ENCODE measurements around the gene TBX22. TPM values are rescaled to one million over a fixed set of nuclear protein-coding genes. Genes with fewer than 3 reads are reported as not detected.
A peak's percentile ranks its signal among the peaks of the same experiment; 100 is the strongest.

TBX22 gene, protein sequence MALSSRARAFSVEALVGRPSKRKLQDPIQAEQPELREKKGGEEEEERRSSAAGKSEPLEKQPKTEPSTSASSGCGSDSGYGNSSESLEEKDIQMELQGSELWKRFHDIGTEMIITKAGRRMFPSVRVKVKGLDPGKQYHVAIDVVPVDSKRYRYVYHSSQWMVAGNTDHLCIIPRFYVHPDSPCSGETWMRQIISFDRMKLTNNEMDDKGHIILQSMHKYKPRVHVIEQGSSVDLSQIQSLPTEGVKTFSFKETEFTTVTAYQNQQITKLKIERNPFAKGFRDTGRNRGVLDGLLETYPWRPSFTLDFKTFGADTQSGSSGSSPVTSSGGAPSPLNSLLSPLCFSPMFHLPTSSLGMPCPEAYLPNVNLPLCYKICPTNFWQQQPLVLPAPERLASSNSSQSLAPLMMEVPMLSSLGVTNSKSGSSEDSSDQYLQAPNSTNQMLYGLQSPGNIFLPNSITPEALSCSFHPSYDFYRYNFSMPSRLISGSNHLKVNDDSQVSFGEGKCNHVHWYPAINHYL
- total RNA-seq (2021) (0.30 to 1.0 TPM (median 0.66 TPM) in 3 replicates), Bru-seq, nascent RNA (percentile 28 among the genes with signal in this experiment)
- long read RNA-seq, experiment 1, partial matches to known transcripts: 0 of 6 reads
- long read RNA-seq, experiment 1, other reads (novel, unspliced or antisense): 3 of 6 reads
- long read RNA-seq, experiment 2: 0 reads
- long read RNA-seq, experiment 3, partial matches to known transcripts: 1 of 3 reads
- long read RNA-seq, experiment 3, other reads (novel, unspliced or antisense): 2 of 3 reads

DNA sequence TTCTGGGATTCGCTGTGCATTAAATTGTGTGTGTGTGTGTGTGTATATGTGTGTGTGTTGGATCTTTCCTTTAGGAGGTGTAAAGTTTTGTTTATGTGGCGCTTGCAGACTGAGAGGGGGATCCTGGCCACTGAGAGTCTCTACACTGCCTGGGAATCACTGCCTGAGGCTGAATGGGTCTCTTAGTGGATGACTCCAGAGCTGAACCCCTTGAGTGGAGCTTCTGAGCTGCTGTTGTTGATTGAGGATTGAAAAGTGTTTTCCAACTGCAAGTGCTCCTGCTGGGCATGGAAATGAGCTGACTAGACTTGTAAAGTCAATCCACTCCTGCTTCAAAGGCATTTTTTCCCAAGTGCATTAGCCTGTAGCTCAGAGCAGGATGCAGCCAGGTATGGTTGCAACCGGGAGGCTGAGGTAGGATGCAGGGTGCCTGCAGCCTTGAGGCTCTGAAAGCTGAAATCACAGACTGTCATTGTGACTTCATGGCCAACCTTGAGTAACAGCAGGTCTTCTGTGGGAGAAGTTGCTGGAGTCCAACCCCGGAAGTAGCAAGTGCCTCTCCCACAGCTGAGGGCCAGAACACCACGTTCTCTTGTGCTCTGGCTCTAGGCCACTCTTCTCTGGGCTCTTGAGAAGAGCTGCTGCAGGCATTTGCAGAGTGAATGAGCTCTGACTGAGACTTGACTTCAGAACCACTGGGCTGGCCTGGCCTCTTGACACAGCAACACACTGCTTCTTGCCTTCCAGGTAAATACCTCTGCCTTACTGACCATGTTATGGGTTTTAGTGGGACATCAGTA is at the start of gene TBX22:
Gene TBX22, plus strand, starts transcription at position 613 of the 800 bp plus-strand sequence. CDS start 7,517 bp downstream, outside the sequence.
- Mint-ChIP-seq H3K27ac (no peak within 1 kb of the TSS; the same call in 1 of the 2 replicates), H3K4me3 (no peak within 1 kb of the TSS), H3K27me3 (ENCODE audit: low read depth) (peaks cover 52% of the 10 kb centered on the region), H3K4me1 (peaks cover 46% of the 10 kb centered on the region), H3K36me3 (no peaks in the 10 kb centered on the region), H3K9me3 (no peaks in the 10 kb centered on the region)
- ChIA-PET POLR2A (no interaction called here), CTCF (no interaction called here)
- peak; percentile 26 for DNase-seq (ENCODE audit: low spot score)
- ATAC-seq: peak; percentile 89
- TF ChIP-seq, protein P1, sequence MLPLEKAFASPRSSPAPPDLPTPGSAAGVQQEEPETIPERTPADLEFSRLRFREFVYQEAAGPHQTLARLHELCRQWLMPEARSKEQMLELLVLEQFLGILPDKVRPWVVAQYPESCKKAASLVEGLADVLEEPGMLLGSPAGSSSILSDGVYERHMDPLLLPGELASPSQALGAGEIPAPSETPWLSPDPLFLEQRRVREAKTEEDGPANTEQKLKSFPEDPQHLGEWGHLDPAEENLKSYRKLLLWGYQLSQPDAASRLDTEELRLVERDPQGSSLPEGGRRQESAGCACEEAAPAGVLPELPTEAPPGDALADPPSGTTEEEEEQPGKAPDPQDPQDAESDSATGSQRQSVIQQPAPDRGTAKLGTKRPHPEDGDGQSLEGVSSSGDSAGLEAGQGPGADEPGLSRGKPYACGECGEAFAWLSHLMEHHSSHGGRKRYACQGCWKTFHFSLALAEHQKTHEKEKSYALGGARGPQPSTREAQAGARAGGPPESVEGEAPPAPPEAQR (CRISPR knock-in tag; IDR thresholded peaks at IDR 0.05): no peak
- no peak for TF ChIP-seq EMX1 (CRISPR knock-in tag; IDR thresholded peaks at IDR 0.05)
- TF ChIP-seq FOXP1 (CRISPR knock-in tag; IDR thresholded peaks at IDR 0.05; ENCODE audit: borderline replicate concordance): no peak
- TF ChIP-seq, protein P2, sequence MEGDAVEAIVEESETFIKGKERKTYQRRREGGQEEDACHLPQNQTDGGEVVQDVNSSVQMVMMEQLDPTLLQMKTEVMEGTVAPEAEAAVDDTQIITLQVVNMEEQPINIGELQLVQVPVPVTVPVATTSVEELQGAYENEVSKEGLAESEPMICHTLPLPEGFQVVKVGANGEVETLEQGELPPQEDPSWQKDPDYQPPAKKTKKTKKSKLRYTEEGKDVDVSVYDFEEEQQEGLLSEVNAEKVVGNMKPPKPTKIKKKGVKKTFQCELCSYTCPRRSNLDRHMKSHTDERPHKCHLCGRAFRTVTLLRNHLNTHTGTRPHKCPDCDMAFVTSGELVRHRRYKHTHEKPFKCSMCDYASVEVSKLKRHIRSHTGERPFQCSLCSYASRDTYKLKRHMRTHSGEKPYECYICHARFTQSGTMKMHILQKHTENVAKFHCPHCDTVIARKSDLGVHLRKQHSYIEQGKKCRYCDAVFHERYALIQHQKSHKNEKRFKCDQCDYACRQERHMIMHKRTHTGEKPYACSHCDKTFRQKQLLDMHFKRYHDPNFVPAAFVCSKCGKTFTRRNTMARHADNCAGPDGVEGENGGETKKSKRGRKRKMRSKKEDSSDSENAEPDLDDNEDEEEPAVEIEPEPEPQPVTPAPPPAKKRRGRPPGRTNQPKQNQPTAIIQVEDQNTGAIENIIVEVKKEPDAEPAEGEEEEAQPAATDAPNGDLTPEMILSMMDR (IDR thresholded peaks at IDR 0.05): no peak
- TF ChIP-seq ZBTB21 (CRISPR knock-in tag; IDR thresholded peaks at IDR 0.05; ENCODE audit: borderline replicate concordance): no peak
- TF ChIP-seq, protein P3, sequence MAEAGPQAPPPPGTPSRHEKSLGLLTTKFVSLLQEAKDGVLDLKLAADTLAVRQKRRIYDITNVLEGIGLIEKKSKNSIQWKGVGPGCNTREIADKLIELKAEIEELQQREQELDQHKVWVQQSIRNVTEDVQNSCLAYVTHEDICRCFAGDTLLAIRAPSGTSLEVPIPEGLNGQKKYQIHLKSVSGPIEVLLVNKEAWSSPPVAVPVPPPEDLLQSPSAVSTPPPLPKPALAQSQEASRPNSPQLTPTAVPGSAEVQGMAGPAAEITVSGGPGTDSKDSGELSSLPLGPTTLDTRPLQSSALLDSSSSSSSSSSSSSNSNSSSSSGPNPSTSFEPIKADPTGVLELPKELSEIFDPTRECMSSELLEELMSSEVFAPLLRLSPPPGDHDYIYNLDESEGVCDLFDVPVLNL (CRISPR knock-in tag; IDR thresholded peaks at IDR 0.05; ENCODE audit: borderline replicate concordance, low read depth): no peak
- no peak for TF ChIP-seq ESRRA (CRISPR knock-in tag; IDR thresholded peaks at IDR 0.05; ENCODE audit: borderline replicate concordance)
- TF ChIP-seq, protein P4, sequence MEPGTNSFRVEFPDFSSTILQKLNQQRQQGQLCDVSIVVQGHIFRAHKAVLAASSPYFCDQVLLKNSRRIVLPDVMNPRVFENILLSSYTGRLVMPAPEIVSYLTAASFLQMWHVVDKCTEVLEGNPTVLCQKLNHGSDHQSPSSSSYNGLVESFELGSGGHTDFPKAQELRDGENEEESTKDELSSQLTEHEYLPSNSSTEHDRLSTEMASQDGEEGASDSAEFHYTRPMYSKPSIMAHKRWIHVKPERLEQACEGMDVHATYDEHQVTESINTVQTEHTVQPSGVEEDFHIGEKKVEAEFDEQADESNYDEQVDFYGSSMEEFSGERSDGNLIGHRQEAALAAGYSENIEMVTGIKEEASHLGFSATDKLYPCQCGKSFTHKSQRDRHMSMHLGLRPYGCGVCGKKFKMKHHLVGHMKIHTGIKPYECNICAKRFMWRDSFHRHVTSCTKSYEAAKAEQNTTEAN (CRISPR knock-in tag; IDR thresholded peaks at IDR 0.05): no peak
- TF ChIP-seq ZNF138 (CRISPR knock-in tag; conservative IDR thresholded peaks at IDR 0.05): no peak
- TF ChIP-seq, protein P5, sequence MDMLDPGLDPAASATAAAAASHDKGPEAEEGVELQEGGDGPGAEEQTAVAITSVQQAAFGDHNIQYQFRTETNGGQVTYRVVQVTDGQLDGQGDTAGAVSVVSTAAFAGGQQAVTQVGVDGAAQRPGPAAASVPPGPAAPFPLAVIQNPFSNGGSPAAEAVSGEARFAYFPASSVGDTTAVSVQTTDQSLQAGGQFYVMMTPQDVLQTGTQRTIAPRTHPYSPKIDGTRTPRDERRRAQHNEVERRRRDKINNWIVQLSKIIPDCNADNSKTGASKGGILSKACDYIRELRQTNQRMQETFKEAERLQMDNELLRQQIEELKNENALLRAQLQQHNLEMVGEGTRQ (CRISPR knock-in tag; IDR thresholded peaks at IDR 0.05): no peak
- TF ChIP-seq, protein P6, sequence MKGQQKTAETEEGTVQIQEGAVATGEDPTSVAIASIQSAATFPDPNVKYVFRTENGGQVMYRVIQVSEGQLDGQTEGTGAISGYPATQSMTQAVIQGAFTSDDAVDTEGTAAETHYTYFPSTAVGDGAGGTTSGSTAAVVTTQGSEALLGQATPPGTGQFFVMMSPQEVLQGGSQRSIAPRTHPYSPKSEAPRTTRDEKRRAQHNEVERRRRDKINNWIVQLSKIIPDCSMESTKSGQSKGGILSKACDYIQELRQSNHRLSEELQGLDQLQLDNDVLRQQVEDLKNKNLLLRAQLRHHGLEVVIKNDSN (CRISPR knock-in tag; IDR thresholded peaks at IDR 0.05): no peak
- no peak for TF ChIP-seq TEAD1 (CRISPR knock-in tag; IDR thresholded peaks at IDR 0.05)
- no peak for TF ChIP-seq ELF4 (CRISPR knock-in tag; IDR thresholded peaks at IDR 0.05; ENCODE audit: low read depth)

DNA sequence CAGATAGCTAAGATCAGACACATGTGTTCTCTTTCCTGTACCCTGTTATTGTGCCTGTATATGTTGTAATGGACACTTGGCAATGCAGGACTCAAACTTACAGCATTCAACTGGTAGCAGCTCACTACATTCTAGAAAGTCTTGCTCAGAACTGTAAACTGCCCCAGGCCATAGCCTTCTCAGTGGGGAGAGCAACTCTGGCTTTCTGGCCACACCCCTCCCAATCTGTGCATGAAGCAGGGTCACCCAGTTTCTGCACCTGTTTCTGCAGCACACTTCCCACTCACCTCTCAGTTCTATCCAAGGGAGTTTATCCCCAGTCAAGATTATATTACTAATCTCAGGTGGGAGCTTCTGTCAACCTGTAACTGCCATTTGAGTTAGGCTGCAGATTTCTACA is 38.9 kb upstream of the TBX22 start:
- Mint-ChIP-seq H3K4me3 (no peak overlapping the region), H3K27ac (no peak overlapping the region), H3K27me3 (ENCODE audit: low read depth) (no peaks in the 10 kb centered on the region; the same call in 1 of the 2 replicates), H3K4me1 (no peaks in the 10 kb centered on the region), H3K9me3 (peaks cover 17% of the 10 kb centered on the region), H3K36me3 (no peaks in the 10 kb centered on the region)
- no peak for ATAC-seq
- ChIA-PET CTCF (no interaction called here), POLR2A (no interaction called here)
- no peak for DNase-seq (ENCODE audit: low spot score)
- TF ChIP-seq, protein P2 (IDR thresholded peaks at IDR 0.05): no peak
- no peak for TF ChIP-seq MXD4 (CRISPR knock-in tag; IDR thresholded peaks at IDR 0.05; ENCODE audit: borderline replicate concordance)
- no peak for TF ChIP-seq HMGA2 (CRISPR knock-in tag; IDR thresholded peaks at IDR 0.05)
- no peak for TF ChIP-seq ZNF121 (CRISPR knock-in tag; IDR thresholded peaks at IDR 0.05)
- TF ChIP-seq ZBTB21 (CRISPR knock-in tag; IDR thresholded peaks at IDR 0.05; ENCODE audit: borderline replicate concordance): no peak
- TF ChIP-seq, protein P7, sequence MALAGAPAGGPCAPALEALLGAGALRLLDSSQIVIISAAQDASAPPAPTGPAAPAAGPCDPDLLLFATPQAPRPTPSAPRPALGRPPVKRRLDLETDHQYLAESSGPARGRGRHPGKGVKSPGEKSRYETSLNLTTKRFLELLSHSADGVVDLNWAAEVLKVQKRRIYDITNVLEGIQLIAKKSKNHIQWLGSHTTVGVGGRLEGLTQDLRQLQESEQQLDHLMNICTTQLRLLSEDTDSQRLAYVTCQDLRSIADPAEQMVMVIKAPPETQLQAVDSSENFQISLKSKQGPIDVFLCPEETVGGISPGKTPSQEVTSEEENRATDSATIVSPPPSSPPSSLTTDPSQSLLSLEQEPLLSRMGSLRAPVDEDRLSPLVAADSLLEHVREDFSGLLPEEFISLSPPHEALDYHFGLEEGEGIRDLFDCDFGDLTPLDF (CRISPR knock-in tag; IDR thresholded peaks at IDR 0.05): no peak
- TF ChIP-seq TP53 (CRISPR knock-in tag; IDR thresholded peaks at IDR 0.05): no peak
- TF ChIP-seq ZNF396 (CRISPR knock-in tag; IDR thresholded peaks at IDR 0.05; ENCODE audit: borderline replicate concordance): no peak
- TF ChIP-seq TEAD1 (CRISPR knock-in tag; IDR thresholded peaks at IDR 0.05): no peak
